HG03575 (cell line): ENCODE results near the gene CCDC175.
A peak's percentile ranks its signal among the peaks of the same experiment; 100 is the strongest.

Experiments used
- ATAC-seq: cut with Tn5 transposase; IDR thresholded peaks from one replicate; pipeline ENCODE4 v1.9.1; 2021; ENCODE audit not compliant: unreplicated experiment, insufficient number of reproducible peaks, low FRiP score; ENCODE audit errors: extremely low read depth

Gene CCDC175

DNA sequence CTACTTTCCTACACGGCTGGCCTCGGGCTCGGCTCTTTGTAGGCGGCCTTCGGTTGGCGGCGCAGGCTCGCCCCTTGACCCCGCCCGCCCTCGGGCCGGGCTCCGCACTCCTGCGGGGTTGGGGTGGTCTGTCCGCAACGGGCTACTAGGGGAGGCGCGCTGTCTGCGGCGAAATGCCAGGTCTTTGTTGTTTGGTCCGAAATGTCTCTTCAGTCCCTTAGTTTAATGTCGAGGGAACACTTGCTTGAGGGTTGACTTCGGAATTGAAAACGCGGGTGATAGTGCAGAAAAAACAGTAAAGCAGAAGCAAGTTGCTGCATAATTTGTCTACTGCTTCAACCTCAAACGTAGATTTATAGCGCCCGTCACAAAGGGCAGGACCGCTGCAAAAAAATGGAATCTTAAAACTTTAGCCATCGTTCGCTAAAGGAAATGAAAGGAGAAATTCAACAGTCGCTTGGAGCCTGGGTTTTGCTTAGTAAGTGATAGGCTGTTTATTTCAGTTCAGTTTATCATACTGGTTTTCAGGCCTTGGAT is 91.9 kb downstream of the CCDC175 start:
- peak; percentile 14 for ATAC-seq

DNA sequence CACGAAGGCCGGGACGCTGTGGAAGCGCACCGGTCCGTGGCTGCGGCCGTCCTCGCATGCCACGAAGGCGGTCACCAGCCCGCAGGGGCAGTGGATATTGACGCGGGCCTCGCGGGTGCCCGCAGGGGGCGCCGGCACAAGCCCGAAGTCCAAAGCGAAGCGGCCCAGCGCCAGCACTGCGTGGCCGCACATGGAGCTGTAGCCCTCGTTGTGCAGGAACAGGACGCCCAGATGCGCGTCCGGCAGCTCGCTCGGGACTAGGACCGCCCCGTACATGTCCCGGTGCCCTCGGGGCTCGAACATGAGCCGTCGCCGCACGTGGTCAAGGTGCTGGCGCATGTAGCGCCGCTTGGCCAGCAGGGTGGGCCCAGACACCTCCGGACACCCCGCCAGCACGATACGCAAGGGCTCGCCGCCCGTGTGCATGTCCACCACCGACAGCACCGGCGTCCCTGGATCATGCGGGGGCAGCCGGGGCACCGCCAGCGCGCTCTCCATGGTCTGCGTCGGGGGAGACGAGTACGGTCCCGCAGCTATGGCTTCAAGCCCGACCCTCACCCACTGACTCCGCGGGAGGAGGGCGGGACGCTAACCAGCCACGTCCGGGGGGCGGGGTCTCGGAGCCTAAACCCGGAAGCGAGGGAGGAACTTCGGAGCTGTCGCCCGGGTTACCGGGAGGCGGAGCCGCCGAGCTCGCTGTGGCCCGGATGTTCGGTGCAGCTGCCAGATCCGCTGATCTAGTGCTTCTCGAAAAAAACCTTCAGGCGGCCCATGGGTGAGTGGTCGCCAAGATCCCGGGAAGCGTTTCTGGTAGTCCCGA is 92.6 kb downstream of the CCDC175 start, which contains the start of the genes JKAMP and L3HYPDH:
TSS of gene JKAMP (plus strand) at position 699 of the 820 bp plus-strand sequence. CDS start at position 772, 73 bp downstream.
TSS of gene L3HYPDH (minus strand) at position 590 of the 820 bp plus-strand sequence. CDS start at position 498, 92 bp downstream.
- ATAC-seq, result peak; percentile 60

DNA sequence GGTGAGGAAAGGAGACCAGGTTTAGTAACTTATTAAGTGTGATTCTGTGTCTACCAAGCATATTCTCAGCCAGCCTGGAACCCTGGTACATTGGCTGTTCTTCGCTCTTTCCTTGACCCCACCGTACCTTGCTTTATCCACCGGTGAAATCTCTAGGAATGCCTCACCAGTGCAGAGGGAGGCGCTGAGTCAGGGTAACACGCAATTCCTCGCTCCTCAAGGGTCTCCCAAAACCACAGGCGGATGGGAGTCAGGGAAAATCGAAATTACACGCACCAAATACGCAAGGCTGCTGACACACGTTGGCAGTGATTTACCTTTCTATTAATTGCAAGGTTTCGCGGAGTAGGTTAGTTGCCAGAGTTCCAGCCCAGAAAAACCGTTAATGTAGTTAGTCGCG is 93.2 kb downstream of the CCDC175 start:
- no peak for ATAC-seq

DNA sequence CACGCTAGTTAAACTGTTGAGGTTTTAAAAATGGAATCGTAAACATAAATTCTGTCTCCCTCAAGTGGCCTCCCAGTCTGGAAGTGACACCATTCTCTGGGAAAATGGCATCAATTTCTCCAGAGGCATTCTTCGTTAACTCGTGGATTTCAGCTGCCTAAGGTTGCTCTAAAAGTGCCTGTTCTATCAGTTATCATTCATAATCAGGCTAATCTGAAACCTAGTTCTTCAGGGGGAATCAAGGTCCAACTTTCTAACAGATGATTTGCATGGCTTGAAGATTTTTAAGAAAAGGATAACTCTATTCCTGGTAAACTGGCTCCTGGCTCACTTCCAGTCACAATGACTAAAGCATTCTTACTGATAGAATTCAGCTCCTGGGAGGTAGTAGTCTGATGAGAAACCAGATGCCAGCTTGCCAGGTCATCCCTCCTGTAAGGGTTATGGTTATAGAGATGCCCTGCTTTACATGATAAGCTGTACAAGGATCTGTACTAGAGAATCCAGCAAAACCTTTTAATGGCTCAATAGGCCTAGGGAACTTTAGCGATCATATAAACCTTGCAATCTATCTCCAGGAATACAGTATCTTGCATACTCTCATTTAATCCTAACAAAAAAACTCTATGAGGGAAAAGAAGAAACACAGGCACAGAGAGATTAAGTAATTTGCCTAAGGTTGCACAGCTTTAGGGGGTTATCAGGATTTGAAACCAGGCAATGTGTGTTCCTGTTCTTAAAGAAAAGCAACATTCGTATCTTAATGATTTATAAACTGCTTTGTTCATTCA is 93.9 kb downstream of the CCDC175 start:
- no peak for ATAC-seq

DNA sequence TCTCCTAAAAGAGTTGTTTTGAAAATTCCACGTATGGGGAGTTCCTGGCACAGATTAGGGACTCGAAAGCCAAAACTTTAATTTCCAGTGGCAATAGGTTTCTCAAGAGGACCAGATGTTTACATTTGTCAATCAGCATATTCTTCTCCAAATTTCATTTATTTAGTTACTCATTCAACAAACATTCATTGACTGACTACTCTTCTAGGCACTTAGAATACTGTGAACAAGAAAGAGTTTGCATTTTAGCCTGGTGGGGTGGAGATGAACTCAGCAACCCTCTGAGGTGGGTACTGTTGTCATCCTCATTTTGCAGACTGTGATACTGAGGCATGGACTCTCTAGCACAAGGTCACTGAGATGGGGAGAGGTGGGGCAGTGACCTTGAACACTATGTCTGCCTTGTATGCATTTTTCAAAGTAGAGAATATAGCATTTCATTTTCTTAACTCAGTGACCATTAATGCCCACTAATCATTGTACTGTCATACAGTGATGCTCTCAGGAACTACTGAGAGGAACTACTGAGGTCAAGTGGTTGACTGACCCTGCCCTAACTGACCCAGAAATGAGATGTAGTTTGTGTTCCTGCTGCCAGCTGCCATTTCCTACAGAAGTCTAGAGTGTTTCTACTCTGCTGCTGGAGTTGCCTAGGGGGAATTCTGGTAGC is 94.6 kb downstream of the CCDC175 start:
- no peak for ATAC-seq

DNA sequence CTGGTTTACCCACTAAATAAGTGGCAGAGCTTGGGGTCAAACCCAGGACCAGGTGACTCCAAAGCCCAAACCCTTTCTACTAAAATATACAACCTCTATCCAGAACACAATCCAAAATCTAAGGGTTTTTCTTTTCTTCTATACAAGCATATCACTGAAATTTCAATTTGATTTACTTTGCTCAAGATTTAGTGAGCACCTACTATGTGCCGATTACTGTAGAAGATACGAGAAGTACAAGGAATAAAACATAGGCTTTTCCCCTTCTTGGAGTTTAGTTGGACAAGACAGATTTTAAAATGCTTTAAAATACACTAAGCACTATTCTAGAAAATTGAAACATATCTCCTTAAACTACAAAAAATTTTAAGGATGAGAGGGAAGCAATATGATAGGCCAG is 95.2 kb downstream of the CCDC175 start:
- no peak for ATAC-seq

DNA sequence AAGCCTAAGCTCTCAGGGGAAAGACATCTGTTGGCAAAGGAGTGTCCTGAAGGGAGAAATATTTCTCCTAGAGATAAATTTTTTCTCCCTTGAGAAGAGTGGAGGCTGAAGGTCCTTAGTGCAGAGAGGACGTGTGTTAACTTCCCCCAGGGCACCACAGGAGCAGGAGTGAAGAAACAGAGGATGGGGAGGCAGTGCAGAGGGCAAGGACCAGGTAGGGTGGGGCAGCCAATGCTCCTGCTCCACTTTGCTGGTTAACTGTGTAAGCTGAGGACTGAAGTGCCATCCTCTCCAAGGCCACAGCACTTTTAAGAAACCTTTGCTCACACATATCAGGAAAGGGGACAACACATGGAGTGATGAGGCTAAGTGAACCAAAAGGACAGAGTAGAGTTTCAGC is 96.4 kb downstream of the CCDC175 start:
- no peak for ATAC-seq

DNA sequence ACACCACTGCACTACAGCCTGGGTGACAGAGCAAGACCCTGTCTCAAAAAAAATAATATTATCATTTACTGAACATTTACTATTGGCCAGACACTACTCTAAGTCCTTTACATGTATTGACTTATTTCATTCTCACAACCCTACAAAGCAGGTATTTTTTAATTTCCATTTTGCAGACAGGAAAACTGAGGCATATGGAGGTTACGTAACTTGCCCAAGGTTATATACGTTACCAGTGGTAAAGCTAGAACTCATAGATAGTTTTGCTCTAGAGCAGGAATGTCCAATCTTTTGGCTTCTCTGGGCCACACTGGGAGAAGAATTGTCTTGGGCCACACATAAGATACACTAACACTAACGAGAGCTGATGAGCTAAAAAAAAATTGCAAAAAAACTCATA is 98.1 kb downstream of the CCDC175 start:
- ATAC-seq, result no peak

DNA sequence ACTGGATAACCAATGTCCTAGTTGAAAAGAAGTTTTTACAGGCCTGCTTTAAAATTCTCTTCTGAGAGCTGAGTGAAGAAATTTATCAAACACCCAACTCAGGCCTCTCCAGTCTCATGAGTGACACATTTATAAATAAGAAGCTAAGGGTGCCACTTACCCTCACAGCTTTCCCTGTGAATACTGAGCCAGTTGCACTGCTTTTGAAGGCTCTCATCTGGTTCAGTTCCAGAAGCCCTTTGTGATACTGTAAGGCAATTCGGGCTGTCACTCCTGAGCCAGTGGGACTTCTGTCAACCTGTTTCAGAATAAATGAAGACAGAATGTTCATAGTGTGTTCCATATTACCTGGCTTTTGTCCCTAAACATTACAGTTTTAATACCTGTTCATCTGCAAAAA is 100.9 kb downstream of the CCDC175 start:
- no peak for ATAC-seq

DNA sequence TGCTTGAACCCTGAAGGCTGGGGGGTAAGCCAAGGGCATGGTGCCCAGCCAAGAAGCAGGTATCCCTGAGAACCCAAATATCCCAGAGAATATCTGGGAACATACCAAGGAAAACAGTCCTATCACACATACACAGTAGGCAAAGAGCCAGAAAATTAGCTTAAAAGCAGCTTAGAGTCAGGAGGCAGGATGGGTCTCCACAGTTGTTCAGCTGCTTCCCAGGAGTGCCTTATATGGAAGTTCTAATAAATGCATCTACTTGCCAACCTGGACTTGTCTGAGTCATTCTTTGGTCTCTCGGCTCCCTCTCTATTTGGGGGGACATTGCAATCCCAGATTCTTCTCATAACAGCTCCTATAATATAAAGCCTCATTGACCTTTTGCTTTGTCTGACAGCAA is 102.4 kb downstream of the CCDC175 start:
- no peak for ATAC-seq

DNA sequence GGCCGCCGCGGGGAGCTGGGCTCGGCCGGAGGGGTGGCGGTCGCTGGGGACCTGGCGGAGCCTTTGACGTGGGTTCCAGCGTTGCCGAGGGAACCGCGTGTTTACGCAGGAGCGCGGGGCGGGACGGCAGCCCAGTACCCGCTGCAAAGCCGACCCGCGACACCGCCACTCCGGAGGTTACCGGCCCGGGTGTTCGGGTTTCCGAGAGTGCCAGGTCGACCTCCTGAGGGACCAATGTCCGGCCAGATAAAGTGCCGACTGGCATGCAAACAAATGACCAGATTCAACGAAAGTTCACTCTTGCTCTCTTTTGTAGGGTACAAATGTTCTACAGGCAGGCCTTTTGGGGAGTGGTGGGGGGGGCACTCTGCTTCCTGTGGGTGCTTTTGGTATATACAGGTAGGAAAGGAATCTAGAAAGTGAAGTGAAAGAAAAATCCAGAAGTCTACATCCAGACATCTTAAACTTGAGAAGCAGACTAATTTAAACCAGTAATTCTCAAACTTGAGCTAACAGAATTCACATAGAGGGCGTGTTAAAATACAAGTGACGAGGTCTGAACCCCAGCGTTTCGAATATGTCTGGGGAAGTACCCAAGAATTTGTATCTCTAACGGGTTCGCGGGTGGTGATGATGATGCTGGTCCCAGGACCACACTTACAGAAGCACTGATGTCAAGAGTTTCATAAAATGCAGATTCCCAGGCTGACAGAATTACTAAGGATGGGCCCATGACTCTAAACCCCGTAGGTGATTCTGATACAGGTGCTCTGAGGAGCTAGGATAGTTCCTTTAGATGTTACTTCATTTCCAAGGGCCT is 111.1 kb downstream of the CCDC175 start, which contains the start of gene GPR135:
TSS of gene GPR135 (minus strand) at position 65 of the 820 bp plus-strand sequence. CDS start 154 bp downstream, outside the sequence.
- no peak for ATAC-seq

DNA sequence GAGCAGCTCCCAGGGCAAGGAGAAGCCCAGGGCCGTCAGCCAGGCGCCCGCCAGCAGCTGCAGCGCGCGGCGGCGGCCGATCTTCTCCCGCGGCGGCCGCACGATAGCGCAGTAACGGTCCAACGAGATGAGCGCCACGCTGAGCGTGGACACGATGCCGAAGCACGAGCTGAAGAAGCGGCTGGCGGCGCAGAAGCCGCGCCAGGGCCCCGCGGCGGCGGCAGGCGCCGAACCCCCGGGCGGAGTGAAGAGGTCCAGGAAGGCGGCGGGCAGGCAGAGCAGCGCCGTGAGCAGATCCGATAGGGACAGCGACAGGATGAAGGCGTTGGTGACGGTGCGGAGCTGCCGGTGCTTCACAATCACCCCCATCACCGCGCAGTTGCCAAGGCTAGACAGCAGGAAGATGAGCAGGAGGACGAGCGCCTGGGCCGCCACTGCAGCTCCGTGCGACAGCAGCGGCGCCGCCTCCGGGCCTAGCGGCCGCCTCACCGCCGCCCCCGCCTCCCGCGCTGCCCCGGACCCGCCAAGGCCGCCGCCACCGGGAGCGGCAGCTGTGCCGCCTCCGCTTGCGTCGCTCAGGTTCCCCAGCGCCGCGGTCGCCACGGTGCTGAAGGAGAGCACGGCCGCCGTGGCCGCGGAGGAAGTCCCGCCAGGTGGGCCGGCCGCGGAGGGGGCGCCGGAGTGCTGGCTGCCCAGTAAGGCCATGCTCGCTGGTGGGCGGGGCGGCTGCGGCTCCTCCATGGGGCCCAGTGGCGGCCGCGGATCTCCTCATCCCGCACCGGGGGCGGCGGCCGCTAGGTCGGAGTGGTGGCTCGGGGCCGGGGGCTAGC is 111.9 kb downstream of the CCDC175 start:
- no peak for ATAC-seq

DNA sequence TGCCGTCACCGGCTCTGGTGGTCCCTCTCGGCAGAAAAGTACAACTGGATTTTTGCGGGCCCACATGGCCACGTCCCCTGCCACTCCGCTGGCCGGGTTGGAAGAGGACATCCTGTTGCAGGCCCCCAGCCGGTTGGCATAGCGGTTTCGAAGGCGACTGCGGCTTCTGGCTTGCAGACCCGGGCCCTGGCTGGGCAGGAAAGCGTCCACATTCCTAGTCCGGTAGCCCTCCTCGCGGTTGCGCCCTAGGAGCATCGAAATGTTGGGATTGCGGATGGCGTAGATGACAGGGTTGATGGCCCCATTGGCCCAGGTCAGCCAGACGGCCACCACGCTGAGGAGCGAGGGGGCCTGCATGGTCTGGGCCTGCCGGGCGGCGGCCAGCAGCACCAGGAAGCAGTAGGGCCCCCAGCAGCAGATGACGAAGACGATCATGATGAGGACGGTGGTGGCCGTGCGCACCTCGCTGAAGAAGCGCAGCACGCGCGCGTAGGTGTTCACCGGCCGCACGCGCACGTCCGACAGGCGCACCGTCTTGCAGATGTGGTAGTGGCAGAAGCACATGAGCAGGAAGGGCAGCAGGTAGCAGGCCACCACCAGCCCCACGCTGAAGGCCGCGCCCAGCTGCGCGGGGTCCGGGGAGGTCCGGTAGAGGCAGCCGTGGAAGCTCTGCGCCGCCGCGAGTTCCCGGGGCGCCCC is 112.7 kb downstream of the CCDC175 start:
- ATAC-seq, result no peak

DNA sequence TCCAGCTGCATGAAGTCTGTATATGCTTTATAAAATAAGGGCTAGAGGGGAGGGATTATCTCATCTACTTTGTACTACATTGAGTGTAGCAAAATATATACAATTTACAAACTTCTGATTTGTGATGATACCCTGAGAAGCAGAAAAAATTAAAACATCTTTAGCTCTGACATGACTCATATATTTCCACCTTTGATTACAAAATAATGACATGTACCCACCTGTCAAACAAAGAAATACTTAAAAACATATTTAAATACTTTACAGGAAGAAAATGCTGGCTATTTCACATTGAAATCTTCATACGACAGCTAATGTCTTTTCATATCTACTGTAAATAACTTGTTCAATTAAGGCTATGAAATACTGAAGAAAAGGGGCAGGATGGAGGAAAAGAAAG is 114.7 kb downstream of the CCDC175 start:
- ATAC-seq, result no peak

DNA sequence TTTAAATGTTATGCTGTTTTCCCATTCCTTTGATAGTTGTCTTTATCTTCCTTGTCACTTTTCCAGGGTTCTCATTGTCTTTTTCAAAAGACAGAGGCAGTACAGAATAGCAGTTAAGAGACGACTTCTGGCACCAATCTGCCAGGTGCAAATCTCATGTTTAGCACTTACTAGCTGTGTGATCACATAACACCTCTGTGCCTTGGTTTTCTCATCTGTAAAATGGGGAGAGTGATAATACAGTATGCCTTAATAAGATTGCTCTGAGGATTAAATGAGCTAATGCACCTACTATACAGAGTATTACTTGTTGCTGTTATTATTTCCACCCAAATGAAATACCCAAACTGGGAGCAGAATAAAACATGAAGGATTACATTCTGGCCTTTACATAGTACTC is 116.2 kb downstream of the CCDC175 start:
- no peak for ATAC-seq

DNA sequence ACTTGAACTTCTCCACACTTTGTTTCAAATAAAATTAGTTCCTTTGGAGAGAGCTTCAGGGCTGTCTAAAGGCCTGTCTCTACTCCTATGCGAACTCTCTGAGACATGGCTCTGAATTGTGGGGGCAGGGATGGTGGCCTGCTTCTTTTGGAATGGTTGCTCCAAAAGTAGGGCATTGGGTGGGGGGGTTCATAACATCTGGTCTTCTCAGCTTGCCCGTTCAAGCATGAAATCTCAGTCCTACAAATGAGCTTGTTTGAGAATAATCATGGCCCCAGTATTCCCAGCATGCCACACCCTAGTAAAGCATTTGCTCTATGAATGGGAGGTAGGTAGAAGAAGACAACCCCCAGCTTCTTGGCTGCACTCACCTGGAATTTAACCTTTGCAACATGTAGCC is 118.1 kb downstream of the CCDC175 start:
- ATAC-seq, result no peak

DNA sequence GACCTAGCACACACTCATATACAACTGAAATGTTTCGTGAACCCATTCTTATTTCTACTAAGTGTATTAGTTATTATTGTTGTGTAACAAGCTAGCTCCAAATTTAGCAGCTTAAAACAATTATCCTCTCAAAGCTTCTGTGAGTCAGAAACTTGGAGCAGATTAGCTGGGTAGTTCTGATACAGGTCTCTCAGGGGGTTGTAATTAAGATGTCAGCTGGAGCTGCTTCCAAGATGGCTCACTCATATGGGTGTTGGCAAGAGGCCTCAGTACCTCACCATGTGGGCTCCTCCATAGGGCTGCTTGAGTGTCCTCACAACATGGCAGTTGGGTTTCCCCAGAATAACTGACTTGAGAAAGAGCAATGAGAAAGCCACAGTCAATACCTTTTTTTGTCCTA is 121.2 kb downstream of the CCDC175 start:
- ATAC-seq, result no peak
